Body of pancreas (tissue), 4 donors: ENCODE measurements around the gene KRT32. TPM values are rescaled to one million over a fixed set of nuclear protein-coding genes. Genes with fewer than 3 reads are reported as not detected.
A peak's percentile ranks its signal among the peaks of the same experiment; 100 is the strongest.

ENCODE experiments used
- ATAC-seq: fragments of 150-250 bp; one replicate; pipeline ENCODE4 v1.9.1; 2016
- DNase-seq, 4 donors: peaks; one replicate each; pipeline ENCODE4 v3.0.0-alpha.2; 2019
- H3K27ac ChIP-seq, 4 donors: fragments of 200-600 bp; sonication (generic); 1 replicate in 3 of 4; 2 replicates in 1 of 4; pipeline versions ENCODE4 v1.5.1 to v1.6.1; 2016 to 2019; ENCODE audit warnings: mild to moderate bottlenecking in 1 of 4, mixed read lengths in 1 of 4, moderate library complexity in 1 of 4
- H3K27me3 ChIP-seq, 2 donors: fragments of 200-600 bp; sonication (generic); one replicate each; pipeline ENCODE4 v1.6.0; 2016; ENCODE audit warnings: mild to moderate bottlenecking in 1 of 2
- H3K36me3 ChIP-seq, 2 donors: fragments of 200-600 bp; sonication (generic); replicated peaks in 1 of 2; 2 replicates each; pipeline ENCODE4 v1.5.1; 2016; ENCODE audit warnings: low read depth in 2 of 2; ENCODE audit not compliant: insufficient read depth in 1 of 2
- H3K4me1 ChIP-seq: fragments of 200-600 bp; sonication (generic); one replicate; pipeline ENCODE4 v1.6.0; 2016
- H3K4me3 ChIP-seq, 2 donors: fragments of 200-600 bp; sonication (generic); 1 replicate in 1 of 2; 2 replicates in 1 of 2; pipeline ENCODE4 v1.5.1; 2016 to 2019
- H3K9me3 ChIP-seq, 3 donors: fragments of 200-600 bp; sonication (generic); 1 replicate in 2 of 3; 2 replicates in 1 of 3; pipeline ENCODE4 v1.5.1; 2016
- POLR2A ChIP-seq, 3 donors: fragments of 450-650 bp; IDR thresholded peaks; one replicate each; pipeline ENCODE4 v1.6.1; 2016; ENCODE audit warnings: antibody characterized with exemption in 3 of 3, mild to moderate bottlenecking in 2 of 3
- WGBS, 2 donors: methylation state at CpG; one replicate each; pipeline ENCODE4 v1.1.5; 2017; 5-methylcytosine and 5-hydroxymethylcytosine counted together
- intact Hi-C: fragments of 100-400 bp; cut with DNase I; formaldehyde crosslinking; loops from one replicate; pipeline ENCODE4 v1.15.1; 2023
- total RNA-seq, 2 donors: library from RNA; depleted of rRNA; stranded (reverse); fragments of >200 nt; gene quantifications; one replicate each; pipeline ENCODE4 v1.1.0, GENCODE V29; 2016
- TF ChIP-seq, protein P1 (sequence below), 7 experiments: fragments of 450-650 bp in 4 of 7; fragments of 200-600 bp in 3 of 7; sonication (generic) in 3 of 7; IDR thresholded peaks; one replicate each; pipeline ENCODE4 v1.5.1; 2016 to 2019; ENCODE audit warnings: antibody characterized with exemption in 7 of 7

The KRT32 gene
- total RNA-seq, 2 donors from 2014 or later = not detected

DNA sequence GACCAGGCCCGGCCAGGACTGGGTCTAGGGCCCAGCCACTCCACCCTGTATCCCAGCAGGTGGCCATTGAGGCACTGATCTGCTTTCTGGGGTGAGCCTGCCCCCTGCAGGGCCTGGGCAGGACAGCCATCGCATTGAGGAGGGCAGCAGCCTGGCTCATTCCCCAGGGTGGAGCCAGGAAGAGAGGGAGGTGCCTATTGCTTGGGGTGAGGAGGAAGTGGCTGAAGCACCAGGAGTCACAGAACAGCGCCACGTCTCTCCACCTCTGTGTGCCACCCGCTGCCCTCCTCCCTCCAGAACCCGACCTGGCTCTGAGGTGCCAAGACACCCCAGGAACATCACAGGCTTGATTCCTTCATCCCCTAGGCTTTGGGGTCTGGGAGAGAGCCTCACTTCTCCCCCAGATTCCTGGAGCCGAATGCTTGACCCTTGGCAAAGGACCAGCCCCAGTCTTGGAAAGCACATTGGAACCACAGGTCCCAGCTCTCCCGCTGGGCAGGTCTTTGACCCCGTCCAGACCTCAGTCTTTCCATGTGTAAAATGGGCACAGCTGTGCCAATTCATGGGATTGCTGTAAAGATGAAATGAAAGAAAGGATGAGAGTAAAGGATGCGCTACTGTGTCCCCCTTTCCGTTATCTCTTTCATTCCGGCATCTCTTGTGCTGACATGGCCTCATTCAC is 29.8 kb upstream of the KRT32 start:
- no peaks in the 10 kb centered on the region for H3K36me3 ChIP-seq
- TF ChIP-seq POLR2A (IDR thresholded peaks at IDR 0.05) = peak in 2 of 3 donors; percentile 26 to 42
- TF ChIP-seq, protein P1, sequence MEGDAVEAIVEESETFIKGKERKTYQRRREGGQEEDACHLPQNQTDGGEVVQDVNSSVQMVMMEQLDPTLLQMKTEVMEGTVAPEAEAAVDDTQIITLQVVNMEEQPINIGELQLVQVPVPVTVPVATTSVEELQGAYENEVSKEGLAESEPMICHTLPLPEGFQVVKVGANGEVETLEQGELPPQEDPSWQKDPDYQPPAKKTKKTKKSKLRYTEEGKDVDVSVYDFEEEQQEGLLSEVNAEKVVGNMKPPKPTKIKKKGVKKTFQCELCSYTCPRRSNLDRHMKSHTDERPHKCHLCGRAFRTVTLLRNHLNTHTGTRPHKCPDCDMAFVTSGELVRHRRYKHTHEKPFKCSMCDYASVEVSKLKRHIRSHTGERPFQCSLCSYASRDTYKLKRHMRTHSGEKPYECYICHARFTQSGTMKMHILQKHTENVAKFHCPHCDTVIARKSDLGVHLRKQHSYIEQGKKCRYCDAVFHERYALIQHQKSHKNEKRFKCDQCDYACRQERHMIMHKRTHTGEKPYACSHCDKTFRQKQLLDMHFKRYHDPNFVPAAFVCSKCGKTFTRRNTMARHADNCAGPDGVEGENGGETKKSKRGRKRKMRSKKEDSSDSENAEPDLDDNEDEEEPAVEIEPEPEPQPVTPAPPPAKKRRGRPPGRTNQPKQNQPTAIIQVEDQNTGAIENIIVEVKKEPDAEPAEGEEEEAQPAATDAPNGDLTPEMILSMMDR (IDR thresholded peaks at IDR 0.05) = peak; percentile 10 to 81 (median 47)
- ATAC-seq = peak; percentile 89

DNA sequence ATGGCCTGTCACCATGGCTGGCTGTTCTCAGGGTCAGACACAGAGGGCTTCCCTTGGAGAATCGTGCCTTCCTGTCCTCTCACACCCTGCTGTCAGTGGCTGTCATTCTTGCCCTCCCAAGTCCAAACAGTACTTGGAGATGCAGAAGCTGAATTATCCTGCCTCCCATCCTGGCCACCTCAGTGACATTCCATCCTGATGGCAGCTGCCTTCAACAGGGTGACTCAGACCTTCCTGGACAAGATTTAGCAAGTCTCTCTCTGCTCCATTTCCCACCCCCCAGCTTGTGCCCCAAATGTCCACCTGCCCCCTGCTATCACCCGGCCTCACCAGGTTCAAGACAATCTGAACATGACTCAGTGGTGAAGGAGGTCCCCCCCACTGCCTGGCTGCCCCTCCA is 27.3 kb upstream of the KRT32 start:
- Histone ChIP-seq H3K27ac (no peak overlapping the region), H3K4me3 (no peak overlapping the region), H3K36me3 (no peaks in the 10 kb centered on the region), H3K4me1 (no peaks in the 10 kb centered on the region), H3K27me3 (no peaks in the 10 kb centered on the region), H3K9me3 (no peaks in the 10 kb centered on the region)
- WGBS, 2 donors = 57% methylated on average over 2 of the region's 2 CpGs
- intact Hi-C loops = no loop called here
- DNase-seq (no peak), ATAC-seq (no peak)
- TF ChIP-seq, protein P1 (IDR thresholded peaks at IDR 0.05) = no peak
- TF ChIP-seq POLR2A (IDR thresholded peaks at IDR 0.05) = no peak

More for the DNA sequence above, 29.8 kb upstream of the KRT32 start:
- Histone ChIP-seq H3K4me1 (no peaks in the 10 kb centered on the region), H3K27me3 (no peaks in the 10 kb centered on the region), H3K4me3 (no peak overlapping the region), H3K27ac (no peak overlapping the region), H3K9me3 (no peaks in the 10 kb centered on the region)
- WGBS, 2 donors = 39 to 73% methylated on average over 6 to 12 of the region's 12 CpGs
- peak; percentile 53 to 83 (median 60) for DNase-seq
- intact Hi-C loops = no loop called here

DNA sequence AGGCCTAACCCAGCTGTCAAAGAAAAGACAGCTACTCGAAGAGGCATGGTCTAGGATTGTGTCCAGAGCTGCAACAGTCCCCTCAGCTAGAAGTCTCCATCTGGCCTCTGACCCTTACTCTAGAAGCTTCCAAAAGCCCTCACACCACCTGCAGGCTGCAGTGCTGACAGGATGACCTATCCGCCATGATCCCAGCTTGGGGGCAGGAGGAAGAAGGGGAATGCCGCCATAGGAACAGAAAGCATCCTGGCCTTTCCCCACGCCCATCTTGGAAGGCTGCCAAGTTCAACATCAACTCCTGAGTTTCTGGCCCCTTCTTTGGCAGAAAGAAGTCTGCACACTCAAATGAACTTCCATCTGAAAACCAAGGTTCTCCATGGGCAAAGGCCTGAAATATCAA is 25.6 kb upstream of the KRT32 start:
- DNase-seq (no peak), ATAC-seq (no peak)
- H3K27me3 ChIP-seq = no peaks in the 10 kb centered on the region
- intact Hi-C loops = no loop called here
- TF ChIP-seq, protein P1 (IDR thresholded peaks at IDR 0.05) = no peak
- TF ChIP-seq POLR2A (IDR thresholded peaks at IDR 0.05) = no peak
- H3K9me3 ChIP-seq = no peaks in the 10 kb centered on the region
- H3K4me1 ChIP-seq = no peaks in the 10 kb centered on the region
- no peak overlapping the region for H3K27ac ChIP-seq
- H3K36me3 ChIP-seq = no peaks in the 10 kb centered on the region
- 26 to 44% methylated on average over 3 to 4 of the region's 4 CpGs for WGBS, 2 donors
- no peak overlapping the region for H3K4me3 ChIP-seq

DNA sequence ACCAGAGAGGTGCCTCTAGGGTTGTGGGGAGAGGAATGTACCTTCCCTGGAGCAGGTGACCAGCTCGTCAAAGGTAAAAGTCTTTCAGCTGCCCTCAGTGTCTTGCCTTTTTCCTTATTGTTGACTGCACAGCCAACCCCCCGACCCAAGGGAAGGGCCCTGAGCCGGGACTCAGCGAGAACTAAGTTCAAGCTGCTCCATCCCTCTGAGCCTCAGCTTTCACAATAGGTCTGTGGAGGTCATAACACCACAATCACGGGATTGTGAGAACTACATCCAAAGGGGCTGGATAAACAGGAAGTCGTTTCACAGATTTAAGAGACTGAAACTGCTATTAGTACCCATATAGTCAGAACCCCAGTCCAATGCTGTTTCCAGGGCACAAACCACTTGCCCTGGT is 25.2 kb upstream of the KRT32 start:
- Histone ChIP-seq H3K36me3 (no peaks in the 10 kb centered on the region), H3K4me1 (no peaks in the 10 kb centered on the region), H3K27ac (no peak overlapping the region), H3K9me3 (no peaks in the 10 kb centered on the region), H3K27me3 (no peaks in the 10 kb centered on the region), H3K4me3 (no peak overlapping the region)
- ATAC-seq (no peak), DNase-seq (peak in 1 of 4 donors; percentile 54)
- intact Hi-C loops = no loop called here
- TF ChIP-seq POLR2A (IDR thresholded peaks at IDR 0.05) = no peak
- TF ChIP-seq, protein P1 (IDR thresholded peaks at IDR 0.05) = no peak
- WGBS, 2 donors = 44 to 54% methylated on average over 5 to 6 of the region's 6 CpGs

DNA sequence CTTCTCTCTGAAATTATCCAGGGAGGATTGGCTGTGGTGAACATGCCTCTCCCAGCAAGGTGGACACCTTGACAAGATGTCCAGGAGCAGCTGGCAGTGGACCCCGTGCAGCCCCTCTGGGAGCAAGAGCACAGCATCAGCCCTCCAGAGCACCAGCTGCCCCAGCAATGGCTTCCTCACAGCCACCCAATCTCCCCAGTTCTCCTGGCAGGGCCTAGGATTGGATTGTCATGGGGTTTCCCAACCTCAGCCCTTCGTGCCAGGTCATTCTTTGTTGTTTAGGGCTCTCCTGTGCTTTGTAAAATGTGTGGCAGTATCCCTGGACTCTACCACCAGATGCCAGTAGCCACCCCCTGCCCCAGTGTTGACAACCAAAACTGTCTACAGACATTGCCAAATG is 24.3 kb upstream of the KRT32 start:
- Histone ChIP-seq H3K4me3 (no peak overlapping the region), H3K4me1 (no peaks in the 10 kb centered on the region), H3K27ac (no peak overlapping the region), H3K36me3 (no peaks in the 10 kb centered on the region), H3K9me3 (no peaks in the 10 kb centered on the region), H3K27me3 (no peaks in the 10 kb centered on the region)
- 67 to 78% methylated on average over 2 of the region's 2 CpGs for WGBS, 2 donors
- ATAC-seq (no peak), DNase-seq (no peak)
- intact Hi-C loops = no loop called here
- TF ChIP-seq, protein P1 (IDR thresholded peaks at IDR 0.05) = no peak
- TF ChIP-seq POLR2A (IDR thresholded peaks at IDR 0.05) = no peak
